Transverse colon (tissue), 4 donors: ENCODE measurements around the gene PHACTR2. TPM values are rescaled to one million over a fixed set of nuclear protein-coding genes. Genes with fewer than 3 reads are reported as not detected.

Experiments
- DNase-seq: peaks from one replicate; pipeline ENCODE4 v3.0.0-alpha.2; 2019
- H3K27ac ChIP-seq, 4 donors: fragments of 200-600 bp; sonication (generic); 2 replicates each; pipeline ENCODE4 v1.5.1; 2016 to 2018; ENCODE audit warnings: inconsistent platforms in 4 of 4
- H3K27me3 ChIP-seq: fragments of 200-600 bp; sonication (generic); 2 replicates; pipeline ENCODE4 v1.5.1; 2017; ENCODE audit warnings: inconsistent platforms
- H3K36me3 ChIP-seq, 4 donors: fragments of 200-600 bp; sonication (generic); 2 replicates each; pipeline ENCODE4 v1.5.1; 2017 to 2019; ENCODE audit warnings: inconsistent platforms in 4 of 4
- H3K4me1 ChIP-seq, 4 donors: fragments of 200-600 bp; sonication (generic); 2 replicates each; pipeline ENCODE4 v1.5.1; 2017 to 2020; ENCODE audit warnings: inconsistent platforms in 4 of 4
- H3K4me3 ChIP-seq, 4 donors: fragments of 200-600 bp; sonication (generic); 1 replicate in 1 of 4; 2 replicates in 3 of 4; pipeline versions ENCODE4 v1.5.1 to v1.6.1; 2017 to 2019; ENCODE audit warnings: inconsistent platforms in 4 of 4
- H3K9me3 ChIP-seq, 2 donors: fragments of 200-600 bp; sonication (generic); 2 replicates each; pipeline ENCODE4 v1.5.1; 2017 to 2019; ENCODE audit warnings: inconsistent platforms in 2 of 2
- EP300 ChIP-seq: sonication (generic); formaldehyde crosslinking; IDR thresholded peaks from one replicate; pipeline ENCODE4 v1.6.1; 2017; ENCODE audit warnings: antibody characterized with exemption, low read depth
- POLR2A ChIP-seq: fragments of 450-650 bp; IDR thresholded peaks from one replicate; pipeline ENCODE4 v1.6.1; 2016; ENCODE audit warnings: antibody characterized with exemption, mild to moderate bottlenecking, moderate library complexity
- POLR2AphosphoS5 ChIP-seq, 3 donors: sonication (generic); formaldehyde crosslinking; IDR thresholded peaks; one replicate each; pipeline ENCODE4 v1.6.1; 2016; ENCODE audit warnings: antibody characterized with exemption in 3 of 3
- WGBS, 2 donors: methylation state at CpG; one replicate each; pipeline ENCODE4 v1.1.5; 2018; ENCODE audit warnings: low coverage in 1 of 2; 5-methylcytosine and 5-hydroxymethylcytosine counted together
- in situ Hi-C, 4 donors: fragments of 200-750 bp; cut with MboI; loops; one replicate each; pipeline versions ENCODE4 v1.15.0 to v1.15.1; 2017; ENCODE audit warnings: low sequenced_read_pairs in 3 of 4, low pct_ligation_motif_present in 1 of 4, low pct_unique_long_range_greater_than_20kb in 1 of 4
- intact Hi-C: fragments of 100-400 bp; cut with DNase I; formaldehyde crosslinking; loops from one replicate; pipeline ENCODE4 v1.15.1; 2023; ENCODE audit warnings: low total_unique reads
- total RNA-seq, 4 donors: library from RNA; depleted of rRNA; stranded (reverse); fragments of >200 nt; gene quantifications; one replicate each; pipeline ENCODE4 v1.1.0, GENCODE V29; 2016
- TF ChIP-seq, protein P1 (sequence below), 5 experiments: fragments of 200-600 bp in 3 of 5; fragments of 450-650 bp in 2 of 5; sonication (generic) in 3 of 5; IDR thresholded peaks; 1 replicate in 2 of 5; 2 replicates in 3 of 5; pipeline ENCODE4 v1.5.1; 2016 to 2017; ENCODE audit warnings: antibody characterized with exemption in 5 of 5, inconsistent platforms in 3 of 5, mild to moderate bottlenecking in 2 of 5, moderate library complexity in 1 of 5

Gene PHACTR2
- total RNA-seq, 4 donors from 2014 or later, result 38.6 to 56.8 (median 48.7) TPM

DNA sequence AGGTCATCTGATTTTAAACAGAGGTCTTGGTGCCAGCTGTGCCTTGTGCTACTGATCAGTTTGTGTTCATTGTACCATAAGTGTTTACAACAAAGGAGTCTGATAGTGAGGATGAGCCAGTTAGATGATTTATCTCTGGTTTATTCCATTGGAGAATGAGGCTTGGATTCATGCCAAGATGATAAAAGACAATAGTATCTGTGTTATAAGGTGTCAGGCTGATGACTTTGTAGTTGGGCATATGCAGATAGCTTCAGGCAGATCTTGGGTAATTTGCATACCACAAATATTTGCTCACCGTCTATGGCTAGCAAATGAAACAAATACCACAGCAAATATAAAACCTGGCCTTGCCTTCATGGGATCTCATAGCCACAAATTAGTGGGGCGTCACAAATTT lies 43.3 kb upstream of the PHACTR2 start:
- H3K4me3 ChIP-seq, result no peak overlapping the region
- no peaks in the 10 kb centered on the region for H3K36me3 ChIP-seq
- TF ChIP-seq, protein P1, sequence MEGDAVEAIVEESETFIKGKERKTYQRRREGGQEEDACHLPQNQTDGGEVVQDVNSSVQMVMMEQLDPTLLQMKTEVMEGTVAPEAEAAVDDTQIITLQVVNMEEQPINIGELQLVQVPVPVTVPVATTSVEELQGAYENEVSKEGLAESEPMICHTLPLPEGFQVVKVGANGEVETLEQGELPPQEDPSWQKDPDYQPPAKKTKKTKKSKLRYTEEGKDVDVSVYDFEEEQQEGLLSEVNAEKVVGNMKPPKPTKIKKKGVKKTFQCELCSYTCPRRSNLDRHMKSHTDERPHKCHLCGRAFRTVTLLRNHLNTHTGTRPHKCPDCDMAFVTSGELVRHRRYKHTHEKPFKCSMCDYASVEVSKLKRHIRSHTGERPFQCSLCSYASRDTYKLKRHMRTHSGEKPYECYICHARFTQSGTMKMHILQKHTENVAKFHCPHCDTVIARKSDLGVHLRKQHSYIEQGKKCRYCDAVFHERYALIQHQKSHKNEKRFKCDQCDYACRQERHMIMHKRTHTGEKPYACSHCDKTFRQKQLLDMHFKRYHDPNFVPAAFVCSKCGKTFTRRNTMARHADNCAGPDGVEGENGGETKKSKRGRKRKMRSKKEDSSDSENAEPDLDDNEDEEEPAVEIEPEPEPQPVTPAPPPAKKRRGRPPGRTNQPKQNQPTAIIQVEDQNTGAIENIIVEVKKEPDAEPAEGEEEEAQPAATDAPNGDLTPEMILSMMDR (IDR thresholded peaks at IDR 0.05), result no peak
- no peak for TF ChIP-seq POLR2A
- TF ChIP-seq EP300, result no peak
- TF ChIP-seq POLR2AphosphoS5 (IDR thresholded peaks at IDR 0.05), result no peak
- no peaks in the 10 kb centered on the region for H3K4me1 ChIP-seq
- intact Hi-C loops, result no loop called here
- H3K27me3 ChIP-seq, result no peaks in the 10 kb centered on the region
- H3K9me3 ChIP-seq, result no peaks in the 10 kb centered on the region
- WGBS, 2 donors, result 61 to 78% methylated on average over 2 of the region's 2 CpGs
- in situ Hi-C loops, result no loop called here
- no peak overlapping the region for H3K27ac ChIP-seq
- no peak for DNase-seq

DNA sequence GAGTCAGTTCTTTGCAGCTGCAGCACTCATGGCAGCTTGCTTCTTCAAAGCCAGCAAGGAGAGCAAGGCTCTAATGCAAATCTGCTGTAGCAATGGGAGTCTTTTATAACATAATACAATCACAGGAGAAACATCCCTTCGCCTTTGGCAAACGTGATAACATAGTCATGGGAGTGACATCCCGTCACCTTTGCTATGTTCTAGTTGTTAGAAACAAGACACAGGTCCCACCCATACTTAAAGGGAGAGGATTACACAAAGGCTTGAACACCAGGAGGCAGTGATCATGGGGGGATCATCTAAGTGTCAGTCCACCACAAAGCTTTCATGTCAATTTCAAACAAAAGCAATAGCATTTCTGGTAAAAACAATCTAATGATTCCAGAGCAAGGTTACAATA lies 40.1 kb upstream of the PHACTR2 start:
- H3K9me3 ChIP-seq, result no peaks in the 10 kb centered on the region
- TF ChIP-seq POLR2A, result no peak
- TF ChIP-seq POLR2AphosphoS5 (IDR thresholded peaks at IDR 0.05), result no peak
- TF ChIP-seq, protein P1 (IDR thresholded peaks at IDR 0.05), result no peak
- no peak for TF ChIP-seq EP300
- no peaks in the 10 kb centered on the region for H3K27me3 ChIP-seq
- intact Hi-C loops (loop anchor here (1.0 kb wide), 1 partner anchor 28 kb away; no protein-coding TSS in a partner anchor), in situ Hi-C loops (no loop called here)
- no peaks in the 10 kb centered on the region for H3K36me3 ChIP-seq
- no peak for DNase-seq
- WGBS, 2 donors, result 89% methylated on average over 3 of the region's 3 CpGs; no CpG with 5 or more reads in 1 of the 2 donors
- H3K4me3 ChIP-seq, result no peak overlapping the region
- no peak overlapping the region for H3K27ac ChIP-seq
- no peaks in the 10 kb centered on the region for H3K4me1 ChIP-seq

DNA sequence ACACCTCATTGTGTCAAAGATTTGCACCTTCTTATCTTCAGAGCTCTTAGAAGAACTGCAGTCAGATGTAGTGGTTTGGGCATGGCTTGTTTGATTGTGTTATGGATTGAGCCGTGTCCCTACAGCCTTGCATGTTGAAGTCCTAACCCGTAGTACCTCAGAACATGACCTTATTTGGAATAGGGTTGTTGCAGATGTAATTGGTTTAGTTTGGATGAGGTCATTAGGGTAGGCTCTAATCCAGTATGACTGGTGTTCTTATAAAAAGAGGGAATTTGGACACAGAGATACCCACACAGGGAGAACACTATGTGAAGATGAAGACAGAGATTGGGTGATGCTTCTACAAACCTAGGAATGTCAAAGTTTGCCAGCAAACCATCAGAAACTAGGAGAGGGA lies 35.4 kb upstream of the PHACTR2 start:
- Histone ChIP-seq H3K27ac (no peak overlapping the region), H3K27me3 (no peaks in the 10 kb centered on the region), H3K4me1 (no peaks in the 10 kb centered on the region), H3K36me3 (no peaks in the 10 kb centered on the region), H3K9me3 (no peaks in the 10 kb centered on the region), H3K4me3 (no peak overlapping the region)
- in situ Hi-C loops (no loop called here), intact Hi-C loops (no loop called here)
- no peak for DNase-seq
- TF ChIP-seq POLR2AphosphoS5 (IDR thresholded peaks at IDR 0.05) (no peak), EP300 (no peak), POLR2A (no peak)
- TF ChIP-seq, protein P1 (IDR thresholded peaks at IDR 0.05), result no peak
- WGBS, 2 donors, result 78 to 80% methylated on average over 2 of the region's 2 CpGs

DNA sequence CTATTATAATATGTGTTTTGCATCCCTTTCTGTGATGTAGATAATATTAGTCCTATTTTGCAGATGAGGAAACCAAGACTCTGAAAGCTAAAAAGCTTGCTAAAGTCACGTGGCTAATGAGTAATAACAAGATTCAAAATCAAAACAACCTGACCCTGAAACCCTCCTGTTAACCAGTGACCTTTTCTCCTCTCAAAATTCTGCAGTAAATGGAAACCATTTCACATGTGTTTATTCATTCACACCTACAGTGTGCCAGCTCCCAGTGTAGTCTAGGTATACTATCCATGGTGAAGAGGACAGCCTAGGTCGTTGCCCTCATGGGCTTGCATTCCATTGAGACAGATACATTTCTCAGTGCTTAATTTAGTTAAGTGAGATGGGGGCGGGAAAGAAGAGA lies 30.6 kb upstream of the PHACTR2 start:
- WGBS, 2 donors, result 61 to 81% methylated on average over 3 of the region's 3 CpGs
- H3K27me3 ChIP-seq, result no peaks in the 10 kb centered on the region
- no peaks in the 10 kb centered on the region for H3K4me1 ChIP-seq
- TF ChIP-seq EP300, result no peak
- TF ChIP-seq POLR2A, result no peak
- TF ChIP-seq POLR2AphosphoS5 (IDR thresholded peaks at IDR 0.05), result no peak
- TF ChIP-seq, protein P1 (IDR thresholded peaks at IDR 0.05), result no peak
- in situ Hi-C loops (no loop called here), intact Hi-C loops (no loop called here)
- H3K27ac ChIP-seq, result no peak overlapping the region
- H3K36me3 ChIP-seq, result no peaks in the 10 kb centered on the region
- no peak for DNase-seq
- no peak overlapping the region for H3K4me3 ChIP-seq
- no peaks in the 10 kb centered on the region for H3K9me3 ChIP-seq
